Tibial nerve (tissue), 4 donors: ENCODE measurements around the gene SMIM29. TPM values are rescaled to one million over a fixed set of nuclear protein-coding genes. Genes with fewer than 3 reads are reported as not detected.

Experiments used
- DNase-seq, 2 donors: peaks; one replicate each; pipeline ENCODE4 v3.0.0-alpha.2; 2019; ENCODE audit warnings: low spot score in 2 of 2
- H3K27ac ChIP-seq, 4 donors: fragments of 200-600 bp; sonication (generic) in 3 of 4; one replicate each; pipeline ENCODE4 v1.5.1; 2017 to 2019; ENCODE audit warnings: mild to moderate bottlenecking in 1 of 4
- H3K27me3 ChIP-seq, 2 donors: fragments of 200-600 bp; sonication (generic) in 1 of 2; one replicate each; pipeline versions ENCODE4 v1.5.1 to v1.6.0; 2017 to 2019
- H3K36me3 ChIP-seq, 3 donors: fragments of 200-600 bp; sonication (generic); one replicate each; pipeline ENCODE4 v1.5.1; 2018 to 2019
- H3K4me1 ChIP-seq, 4 donors: fragments of 200-600 bp; sonication (generic) in 3 of 4; one replicate each; pipeline ENCODE4 v1.5.1; 2017 to 2019
- H3K4me3 ChIP-seq, 4 donors: fragments of 200-600 bp; sonication (generic) in 3 of 4; one replicate each; pipeline ENCODE4 v1.5.1; 2017 to 2019; ENCODE audit warnings: mild to moderate bottlenecking in 1 of 4, moderate library complexity in 1 of 4
- H3K9me3 ChIP-seq, 4 donors: fragments of 200-600 bp; sonication (generic) in 3 of 4; one replicate each; pipeline ENCODE4 v1.5.1; 2017 to 2019
- CTCF ChIP-seq, 5 experiments: fragments of 200-600 bp in 3 of 5; fragments of 450-650 bp in 2 of 5; sonication (generic) in 3 of 5; IDR thresholded peaks; one replicate each; pipeline ENCODE4 v1.5.1; 2016 to 2019; ENCODE audit warnings: antibody characterized with exemption in 5 of 5, mild to moderate bottlenecking in 3 of 5, moderate library complexity in 2 of 5
- EP300 ChIP-seq, 2 donors: sonication (generic); formaldehyde crosslinking; IDR thresholded peaks; one replicate each; pipeline ENCODE4 v1.6.1; 2017; ENCODE audit warnings: antibody characterized with exemption in 2 of 2, mild to moderate bottlenecking in 1 of 2
- POLR2A ChIP-seq, 2 donors: fragments of 450-650 bp; IDR thresholded peaks; one replicate each; pipeline ENCODE4 v1.6.1; 2017; ENCODE audit warnings: antibody characterized with exemption in 2 of 2, mild to moderate bottlenecking in 2 of 2, moderate library complexity in 2 of 2
- WGBS, 2 donors: methylation state at CpG; one replicate each; pipeline ENCODE4 v1.1.5; 2018; 5-methylcytosine and 5-hydroxymethylcytosine counted together
- total RNA-seq, 4 donors: library from RNA; depleted of rRNA; stranded (reverse); fragments of >200 nt; gene quantifications; one replicate each; pipeline ENCODE4 v1.1.0, GENCODE V29; 2016

SMIM29 gene
- total RNA-seq, 4 donors from 2014 or later: 36.3 to 51.9 (median 42.9) TPM

- Histone ChIP-seq H3K4me3 (no peak overlapping the region), H3K27ac (no peak overlapping the region), H3K27me3 (no peaks in the 10 kb centered on the region), H3K4me1 (peaks cover 0 to 14% (median 11%) of the 10 kb centered on the region in 4 donors), H3K9me3 (no peaks in the 10 kb centered on the region), H3K36me3 (no peaks in the 10 kb centered on the region)
- no peak for DNase-seq
- TF ChIP-seq CTCF (IDR thresholded peaks at IDR 0.05) (no peak), EP300 (IDR thresholded peaks at IDR 0.05) (no peak), POLR2A (IDR thresholded peaks at IDR 0.05) (no peak)
- WGBS, 2 donors: 82% methylated on average over 15 of the region's 15 CpGs
These were observed 21.8 kb downstream of the SMIM29 start for GRCh38 chr6:34226731-34227586.

- H3K9me3 ChIP-seq: no peaks in the 10 kb centered on the region
- TF ChIP-seq EP300 (IDR thresholded peaks at IDR 0.05) (no peak), CTCF (IDR thresholded peaks at IDR 0.05) (no peak), POLR2A (IDR thresholded peaks at IDR 0.05) (no peak)
- no peak for DNase-seq
- 81 to 82% methylated on average over 7 of the region's 7 CpGs for WGBS, 2 donors
- H3K27ac ChIP-seq: no peak overlapping the region
- H3K36me3 ChIP-seq: no peaks in the 10 kb centered on the region
- H3K4me3 ChIP-seq: no peak overlapping the region
- no peaks in the 10 kb centered on the region for H3K27me3 ChIP-seq
- peaks cover 0 to 14% (median 11%) of the 10 kb centered on the region in 4 donors for H3K4me1 ChIP-seq
These were observed 22.7 kb downstream of the SMIM29 start for GRCh38 chr6:34226066-34226465.

GRCh38 chr6:34225551-34225950 is 23.3 kb downstream of the SMIM29 start:
- Histone ChIP-seq H3K4me1 (peaks cover 0 to 14% (median 11%) of the 10 kb centered on the region in 4 donors), H3K27me3 (no peaks in the 10 kb centered on the region), H3K9me3 (no peaks in the 10 kb centered on the region), H3K36me3 (no peaks in the 10 kb centered on the region), H3K27ac (peak overlapping the region in 1 of 4 donors; percentile 97), H3K4me3 (no peak overlapping the region)
- TF ChIP-seq EP300 (IDR thresholded peaks at IDR 0.05): no peak
- no peak for TF ChIP-seq POLR2A (IDR thresholded peaks at IDR 0.05)
- TF ChIP-seq CTCF (IDR thresholded peaks at IDR 0.05): no peak
- DNase-seq: no peak
- 91 to 97% methylated on average over 5 of the region's 5 CpGs for WGBS, 2 donors

GRCh38 chr6:34223956-34224940 is 24.6 kb downstream of the SMIM29 start:
- no peaks in the 10 kb centered on the region for H3K36me3 ChIP-seq
- no peaks in the 10 kb centered on the region for H3K9me3 ChIP-seq
- peak; percentile 85 to 87 for DNase-seq
- peak overlapping the region; percentile 40 to 98 (median 78) for H3K4me3 ChIP-seq
- H3K27ac ChIP-seq: peak overlapping the region; percentile 85 to 100 (median 98)
- H3K27me3 ChIP-seq: no peaks in the 10 kb centered on the region
- H3K4me1 ChIP-seq: peaks cover 0 to 14% (median 11%) of the 10 kb centered on the region in 4 donors
- WGBS, 2 donors: 2 to 4% methylated on average over 14 to 51 of the region's 55 CpGs
- TF ChIP-seq EP300 (IDR thresholded peaks at IDR 0.05) (peak in 1 of 2 donors; percentile 95), POLR2A (IDR thresholded peaks at IDR 0.05) (peak; percentile 78 to 89), CTCF (IDR thresholded peaks at IDR 0.05) (peak in 2 of 5 experiments; percentile 22 to 50)
